HL-60 (cell line): ENCODE data around the gene GPR52.

Experiments used
- DNase-seq, 2 experiments: peaks; one replicate each; pipeline ENCODE4 v3.0.0-alpha.2; 2010 to 2020; ENCODE audit warnings: low read depth in 1 of 2, low spot score in 1 of 2
- H3K27ac ChIP-seq: fragments of 250-450 bp; sonication (Bioruptor Pico); replicated peaks from 2 replicates; pipeline ENCODE4 v1.5.1; 2020; ENCODE audit warnings: mild to moderate bottlenecking, moderate library complexity
- H3K27me3 ChIP-seq: fragments of 250-450 bp; sonication (Bioruptor Pico); 2 replicates; pipeline ENCODE4 v1.5.1; 2021; ENCODE audit warnings: mild to moderate bottlenecking, moderate library complexity; ENCODE audit not compliant: insufficient read depth, poor library complexity, severe bottlenecking
- H3K4me3 ChIP-seq: replicated peaks from 2 replicates; pipeline ENCODE4 v1.5.1; 2011; ENCODE audit warnings: mild to moderate bottlenecking, control low read depth, low read length; ENCODE audit not compliant: insufficient read depth
- CTCF ChIP-seq: IDR thresholded peaks from one replicate; pipeline ENCODE4 v1.5.1; 2011; ENCODE audit warnings: low read length, control low read depth, inconsistent platforms; ENCODE audit not compliant: insufficient read depth
- GABPA ChIP-seq: IDR thresholded peaks from 2 replicates; pipeline ENCODE4 v1.6.1; 2012; ENCODE audit warnings: low read depth
- POLR2AphosphoS5 ChIP-seq: IDR thresholded peaks from 2 replicates; pipeline ENCODE4 v1.6.1; 2012; ENCODE audit warnings: low read depth
- REST ChIP-seq: IDR thresholded peaks from 2 replicates; pipeline ENCODE4 v1.6.1; 2012; ENCODE audit warnings: low read depth; ENCODE audit not compliant: insufficient replicate concordance
- SPI1 ChIP-seq: IDR thresholded peaks from 2 replicates; pipeline ENCODE4 v1.6.1; 2012; ENCODE audit warnings: low read depth, mild to moderate bottlenecking, borderline replicate concordance

GPR52 gene

GRCh38 chr1:174414203-174414602 lies 33.6 kb upstream of the GPR52 start:
- Histone ChIP-seq H3K27me3 (no peaks in the 10 kb centered on the region), H3K4me3 (no peak overlapping the region), H3K27ac (no peak overlapping the region)
- no peak for TF ChIP-seq SPI1
- TF ChIP-seq POLR2AphosphoS5: no peak
- no peak for TF ChIP-seq GABPA
- TF ChIP-seq REST: no peak
- no peak for TF ChIP-seq CTCF
- DNase-seq: no peak

GRCh38 chr1:174415506-174415905 lies 32.3 kb upstream of the GPR52 start:
- Histone ChIP-seq H3K27ac (no peak overlapping the region), H3K4me3 (no peak overlapping the region), H3K27me3 (no peaks in the 10 kb centered on the region)
- no peak for DNase-seq
- no peak for TF ChIP-seq POLR2AphosphoS5
- no peak for TF ChIP-seq GABPA
- no peak for TF ChIP-seq SPI1
- TF ChIP-seq REST: no peak

GRCh38 chr1:174417921-174418320 lies 29.8 kb upstream of the GPR52 start:
- Histone ChIP-seq H3K27me3 (no peaks in the 10 kb centered on the region), H3K4me3 (no peak overlapping the region), H3K27ac (no peak overlapping the region)
- TF ChIP-seq REST (no peak), SPI1 (no peak), POLR2AphosphoS5 (no peak), CTCF (no peak), GABPA (no peak)
- DNase-seq: no peak

- Histone ChIP-seq H3K4me3 (no peak overlapping the region), H3K27ac (no peak overlapping the region), H3K27me3 (no peaks in the 10 kb centered on the region)
- TF ChIP-seq SPI1: no peak
- DNase-seq: no peak
Observed at GRCh38 chr1:174425121-174425520, 22.6 kb upstream of the GPR52 start.
